IMR-90 (cell line): ENCODE results near the gene DNMT1. TPM values are rescaled to one million over a fixed set of nuclear protein-coding genes. Genes with fewer than 3 reads are reported as not detected.

Experiments
- ATAC-seq: fragments of 200-7000 bp; cut with Tn5 transposase; 2 replicates; pipeline ENCODE4 v1.9.1; 2020; ENCODE audit warnings: low read depth, mild to moderate bottlenecking, moderate library complexity
- BruUV-seq: library from RNA; stranded (reverse); fragments of 400-500 nt; replicated peaks from 2 replicates; lab custom pipeline; 2021; lab: Mats Ljungman, UMichigan
- CTCF ChIA-PET: fragments of 300-600 bp; formaldehyde crosslinking; extraction: SDS; loops from one replicate; lab custom pipeline; 2021; ENCODE audit warnings: antibody characterized with exemption; lab: Yijun Ruan, JAX
- POLR2A ChIA-PET: fragments of 300-600 bp; sonication (Branson Sonifier 250); formaldehyde crosslinking; loops from one replicate; lab custom pipeline; 2022; ENCODE audit warnings: antibody characterized with exemption; ENCODE audit not compliant: unreplicated experiment; lab: Charles Lee
- DNase-seq: peaks from one replicate; pipeline ENCODE4 v3.0.0; 2013
- H2AFZ ChIP-seq: replicated peaks from 2 replicates; pipeline ENCODE3; 2013; ENCODE audit warnings: low read length, mild to moderate bottlenecking; ENCODE audit not compliant: poor library complexity
- H2AK5ac ChIP-seq: 2 replicates; pipeline ENCODE4 v1.6.1; 2013; ENCODE audit warnings: low read depth, low read length, inconsistent platforms
- H2AK9ac ChIP-seq: replicated peaks from 2 replicates; pipeline ENCODE3; 2013; ENCODE audit warnings: mild to moderate bottlenecking, low read depth, low read length, moderate library complexity; ENCODE audit not compliant: poor library complexity
- H2BK120ac ChIP-seq: 2 replicates; pipeline ENCODE4 v1.6.1; 2013; ENCODE audit warnings: low read depth, low read length, inconsistent platforms
- H2BK15ac ChIP-seq: 3 replicates; pipeline ENCODE4 v1.6.1; 2013; ENCODE audit warnings: low read depth, low read length, inconsistent platforms
- H2BK20ac ChIP-seq: 2 replicates; pipeline ENCODE4 v1.6.1; 2013; ENCODE audit warnings: low read depth, mild to moderate bottlenecking, inconsistent platforms, low read length, moderate library complexity
- H2BK5ac ChIP-seq: 2 replicates; pipeline ENCODE4 v1.6.1; 2013; ENCODE audit warnings: mild to moderate bottlenecking, low read depth, low read length, inconsistent platforms; ENCODE audit not compliant: poor library complexity, severe bottlenecking
- H3K14ac ChIP-seq: replicated peaks from 2 replicates; pipeline ENCODE4 v1.6.1; 2013; ENCODE audit warnings: low read depth, low read length, inconsistent platforms
- H3K18ac ChIP-seq: 2 replicates; pipeline ENCODE4 v1.6.1; 2013; ENCODE audit warnings: low read depth, low read length, control low read depth
- H3K23ac ChIP-seq: 2 replicates; pipeline ENCODE4 v1.6.1; 2013; ENCODE audit warnings: low read depth, low read length, inconsistent platforms
- H3K27ac ChIP-seq: 2 replicates; pipeline ENCODE4 v1.5.1; 2013; ENCODE audit warnings: mild to moderate bottlenecking, control low read depth, low read length; ENCODE audit not compliant: insufficient read depth
- H3K27me3 ChIP-seq: 2 replicates; pipeline ENCODE4 v1.6.1; 2013; ENCODE audit warnings: low read length; ENCODE audit not compliant: control insufficient read depth, insufficient read depth
- H3K36me3 ChIP-seq: 2 replicates; pipeline ENCODE4 v1.6.1; 2013; ENCODE audit warnings: low read length, mixed read lengths; ENCODE audit not compliant: control insufficient read depth, insufficient read depth
- H3K4ac ChIP-seq: 2 replicates; pipeline ENCODE4 v1.6.1; 2013; ENCODE audit warnings: low read depth, low read length, inconsistent platforms
- H3K4me1 ChIP-seq: 2 replicates; pipeline ENCODE4 v1.6.1; 2013; ENCODE audit warnings: low read length, mixed read lengths; ENCODE audit not compliant: control insufficient read depth, insufficient read depth
- H3K4me2 ChIP-seq: 2 replicates; pipeline ENCODE4 v1.6.1; 2013; ENCODE audit warnings: low read depth, mild to moderate bottlenecking, control low read depth, low read length, moderate library complexity
- H3K4me3 ChIP-seq: 2 replicates; pipeline ENCODE4 v1.5.1; 2013; ENCODE audit warnings: low read depth, mild to moderate bottlenecking, control low read depth, low read length, moderate library complexity; ENCODE audit not compliant: insufficient read depth
- H3K56ac ChIP-seq: 2 replicates; pipeline ENCODE4 v1.6.1; 2013; ENCODE audit warnings: low read length, inconsistent platforms; ENCODE audit not compliant: insufficient read depth; ENCODE audit errors: extremely low read depth
- H3K79me1 ChIP-seq, 2 experiments: 2 replicates each; pipeline ENCODE4 v1.6.1; 2013; ENCODE audit warnings: low read length in 2 of 2, inconsistent platforms in 1 of 2, low read depth in 1 of 2
- H3K9ac ChIP-seq: 2 replicates; pipeline ENCODE4 v1.6.1; 2013; ENCODE audit warnings: low read depth, low read length, control low read depth
- H3K9me1 ChIP-seq: 2 replicates; pipeline ENCODE4 v1.6.1; 2013; ENCODE audit warnings: low read length, inconsistent platforms; ENCODE audit not compliant: insufficient read depth
- H3K9me3 ChIP-seq: 2 replicates; pipeline ENCODE4 v1.6.1; 2013; ENCODE audit warnings: low read length; ENCODE audit not compliant: control insufficient read depth, insufficient read depth
- H4K20me1 ChIP-seq: 2 replicates; pipeline ENCODE4 v1.6.1; 2013; ENCODE audit warnings: low read length, inconsistent platforms; ENCODE audit not compliant: insufficient read depth
- H4K5ac ChIP-seq: 2 replicates; pipeline ENCODE4 v1.6.1; 2013; ENCODE audit warnings: mild to moderate bottlenecking, low read depth, low read length, control low read depth
- H4K8ac ChIP-seq, 2 experiments: 2 replicates each; pipeline ENCODE4 v1.6.1; 2013; ENCODE audit warnings: low read depth in 2 of 2, low read length in 2 of 2, control low read depth in 1 of 2, inconsistent platforms in 1 of 2
- H4K91ac ChIP-seq: 2 replicates; pipeline ENCODE4 v1.6.1; 2013; ENCODE audit warnings: low read depth, low read length, inconsistent platforms; ENCODE audit not compliant: insufficient read depth
- CHD1 ChIP-seq: IDR thresholded peaks from 2 replicates; pipeline ENCODE4 v1.6.1; 2012; ENCODE audit warnings: low read depth, low read length, improper control_type of control experiment
- MAFK ChIP-seq: IDR thresholded peaks from 2 replicates; pipeline ENCODE4 v1.6.1; 2012; ENCODE audit warnings: low read depth, low read length, improper control_type of control experiment
- WGBS, 2 experiments: methylation state at CpG; one replicate each; pipeline versions ENCODE4 v1.1.5 to v1.1.7; 2013; ENCODE audit warnings: missing lambda C conversion rate in 2 of 2; ENCODE audit not compliant: insufficient read length in 1 of 2; ENCODE audit errors: extremely low coverage in 2 of 2; 5-methylcytosine and 5-hydroxymethylcytosine counted together
- dilution Hi-C: fragments of 300-500 bp; cut with HindIII; formaldehyde crosslinking; loops from one replicate; pipeline ENCODE4 v1.14.3; 2018; ENCODE audit warnings: low sequenced_read_pairs; ENCODE audit not compliant: unreplicated experiment
- in situ Hi-C: fragments of 300-500 bp; cut with MboI; formaldehyde crosslinking; loops from 3 replicates; pipeline ENCODE4 v1.14.3; 2019; ENCODE audit warnings: low sequenced_read_pairs, inconsistent platforms, mixed read lengths
- intact Hi-C: fragments of 100-400 bp; cut with micrococcal nuclease; formaldehyde crosslinking; loops from 2 replicates; pipeline ENCODE4 v1.10.0; 2022
- polyA plus RNA-seq, 3 experiments: library from polyadenylated mRNA; depleted of rRNA; stranded (reverse); fragments of >200 nt; gene quantifications; 2 replicates each; pipeline ENCODE4 v1.2.3, GENCODE V29; 2012; ENCODE audit warnings: low replicate concordance in 1 of 3
- total RNA-seq: library from RNA; depleted of rRNA; stranded (reverse); fragments of >200 nt; gene quantifications from 2 replicates; pipeline ENCODE4 v1.2.3, GENCODE V29; 2012

Gene DNMT1
- total and polyA plus RNA-seq, 2 of the 4 experiments (the other 2 are of a cell fraction) = 26.2 to 83.6 TPM

DNA sequence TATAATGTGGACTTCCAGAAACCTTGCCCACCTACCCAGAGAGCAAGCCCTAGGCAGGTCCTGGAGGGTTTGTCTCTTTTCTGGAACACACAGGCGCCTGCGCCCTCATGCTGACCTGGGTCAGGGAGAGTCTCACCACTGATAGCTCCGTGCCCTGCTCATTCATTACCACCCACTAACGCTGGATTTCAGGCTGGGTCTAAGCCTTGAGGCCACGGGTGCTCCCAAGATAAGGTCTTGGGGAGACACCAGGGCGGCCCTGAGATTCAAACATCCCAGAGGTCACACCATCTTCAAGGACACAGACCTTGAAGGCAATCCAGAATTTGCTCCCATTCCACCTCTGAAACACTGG, 31.2 kb upstream of the DNMT1 start:
- H2BK120ac ChIP-seq = peak overlapping the region; percentile 92
- H4K8ac ChIP-seq = peak overlapping the region; percentile 2 to 87
- peak overlapping the region; percentile 95 for H3K27ac ChIP-seq
- peak overlapping the region; percentile 84 for H2AK5ac ChIP-seq
- in situ Hi-C loops (no loop called here), intact Hi-C loops (no loop called here), dilution Hi-C loops (no loop called here)
- peaks cover 25% of the 10 kb centered on the region for H3K4me1 ChIP-seq
- H4K5ac ChIP-seq = peak overlapping the region; percentile 66
- no TSS peak for BruUV-seq
- TF ChIP-seq CHD1 (0 out of 2 replicates have a peak, but pooled peaks have one; percentile 35), MAFK (no peak)
- no peak overlapping the region for H3K4me3 ChIP-seq
- H2BK5ac ChIP-seq = peak overlapping the region; percentile 91
- DNase-seq (no peak), ATAC-seq (no peak)
- peak overlapping the region; percentile 93 for H3K4ac ChIP-seq
- peak overlapping the region; percentile 79 for H4K91ac ChIP-seq
- peak overlapping the region; percentile 5 for H3K56ac ChIP-seq
- H2BK15ac ChIP-seq = peak overlapping the region; percentile 79; the same call in 2 of the 3 replicates
- H3K9me1 ChIP-seq = peaks cover 25% of the 10 kb centered on the region
- H2BK20ac ChIP-seq = peak overlapping the region; percentile 79
- H2AFZ ChIP-seq = peak overlapping the region; percentile 89
- peaks cover 32% of the 10 kb centered on the region for H4K20me1 ChIP-seq
- H3K14ac ChIP-seq = peak overlapping the region; percentile 81; the same call in 1 of the 2 replicates
- H2AK9ac ChIP-seq = peak overlapping the region; percentile 97
- H3K4me2 ChIP-seq = peak overlapping the region; percentile 58
- peak overlapping the region; percentile 19 for H3K9ac ChIP-seq
- H3K36me3 ChIP-seq = peaks cover 37% of the 10 kb centered on the region
- H3K18ac ChIP-seq = peak overlapping the region; percentile 61
- POLR2A ChIA-PET = interaction anchor here (0.5 kb wide), 1 partner anchor 48 kb away, joined by 5 read pairs; no protein-coding TSS in a partner anchor
- CTCF ChIA-PET = no interaction called here
- H3K27me3 ChIP-seq = no peaks in the 10 kb centered on the region
- peaks cover 29 to 86% of the 10 kb centered on the region in 2 experiments; a peak in 3 of 4 replicates for H3K79me1 ChIP-seq
- WGBS, 2 experiments = 38% methylated on average over 4 of the region's 6 CpGs; no CpG with 5 or more reads in 1 of the 2 experiments
- H3K23ac ChIP-seq = peak overlapping the region; percentile 79; the same call in 1 of the 2 replicates
- no peaks in the 10 kb centered on the region for H3K9me3 ChIP-seq
